ENCODE data around the gene DCBLD2. TPM values are rescaled to one million over a fixed set of nuclear protein-coding genes. Genes with fewer than 3 reads are reported as not detected.

The DCBLD2 gene
- total and polyA plus RNA-seq, 2 donors (not counting 3 experiments of a cell fraction or from before 2014, with no cell fraction given), result 28.7 to 77.3 TPM

GRCh38 chr3:98894791-98895576 lies 6.5 kb downstream of the DCBLD2 start:
- ChIA-PET POLR2A (interaction anchor here (1.2 kb wide), 1 partner anchor 91 kb away, joined by 3 read pairs; no protein-coding TSS in a partner anchor), CTCF (interaction anchor here (0.6 to 2.7 kb wide), 4 partner anchors 10 to 99 kb away, joined by 3 to 11 read pairs (median 4); no protein-coding TSS in a partner anchor)
- H3K79me2 ChIP-seq (ENCODE audit: control insufficient read depth, insufficient read depth, low read length), result peaks cover 99% of the 10 kb centered on the region
- FAIRE-seq (no peak), DNase-seq (ENCODE audit: low read depth, low spot score) (no peak)
- H4K20me1 ChIP-seq (replicated peaks; ENCODE audit: control insufficient read depth, extremely low read depth, insufficient read depth, low read length), result peaks cover 2% of the 10 kb centered on the region
- H3K9me3 ChIP-seq (replicated peaks; ENCODE audit: control insufficient read depth, insufficient read depth, low read length), result no peaks in the 10 kb centered on the region
- no peak overlapping the region for H2AFZ ChIP-seq (ENCODE audit: low read depth, low read length)
- no peak overlapping the region for H3K27ac ChIP-seq (ENCODE audit: insufficient read depth, low read depth, low read length)
- BruUV-seq (replicated peaks), result no TSS peak
- dilution Hi-C loops (cut with MboI; ENCODE audit: extremely low pct_ligation_motif_present, low sequenced_read_pairs) (no loop called here), intact Hi-C loops (cut with micrococcal nuclease) (no loop called here)
- no peak overlapping the region for H3K4me3 ChIP-seq (replicated peaks in 1 of 3; ENCODE audit: insufficient read depth in 1 of 3, low read depth in 1 of 3, low read length in 3 of 3)
- no peaks in the 10 kb centered on the region for H3K9me1 ChIP-seq (replicated peaks; ENCODE audit: control insufficient read depth, extremely low read depth, insufficient read depth, low read length)
- peaks cover 57% of the 10 kb centered on the region for H3K4me1 ChIP-seq (ENCODE audit: control insufficient read depth, extremely low read depth, insufficient read depth, low read length)
- H3K4me2 ChIP-seq (ENCODE audit: insufficient read depth, low read length), result no peak overlapping the region
- no peaks in the 10 kb centered on the region for H3K27me3 ChIP-seq (ENCODE audit: control insufficient read depth in 2 of 2, insufficient read depth in 2 of 2, low read length in 2 of 2)
- TF ChIP-seq MAX (IDR thresholded peaks at IDR 0.05; ENCODE audit: insufficient read depth, insufficient read length) (no peak), JUN (IDR thresholded peaks at IDR 0.05; ENCODE audit: borderline replicate concordance, insufficient read depth, insufficient read length, low read depth) (no peak), FOS (IDR thresholded peaks at IDR 0.05; ENCODE audit: borderline replicate concordance, insufficient read depth, low read length) (no peak)
- no peaks in the 10 kb centered on the region for H3K36me3 ChIP-seq (ENCODE audit: control insufficient read depth in 2 of 2, extremely low read depth in 1 of 2, insufficient read depth in 2 of 2, low read length in 2 of 2)
- H3K9ac ChIP-seq (replicated peaks; ENCODE audit: extremely low read depth, insufficient read depth, low read length), result no peak overlapping the region

GRCh38 chr3:98893740-98894139 lies 7.8 kb downstream of the DCBLD2 start:
- CTCF ChIA-PET, result interaction anchor here (1.1 to 3.4 kb wide), 3 partner anchors 77 to 100 kb away, joined by 4 to 11 read pairs (median 10); no protein-coding TSS in a partner anchor
- BruUV-seq (replicated peaks), result no TSS peak
- dilution Hi-C loops (cut with MboI; ENCODE audit: extremely low pct_ligation_motif_present, low sequenced_read_pairs), result no loop called here
- H3K27ac ChIP-seq (ENCODE audit: insufficient read depth, low read depth, low read length), result no peak overlapping the region
- peaks cover 4% of the 10 kb centered on the region for H4K20me1 ChIP-seq (replicated peaks; ENCODE audit: control insufficient read depth, extremely low read depth, insufficient read depth, low read length)
- DNase-seq (ENCODE audit: low read depth, low spot score) (no peak), FAIRE-seq (no peak)
- H3K36me3 ChIP-seq (ENCODE audit: control insufficient read depth in 2 of 2, extremely low read depth in 1 of 2, insufficient read depth in 2 of 2, low read length in 2 of 2), result no peaks in the 10 kb centered on the region
- H3K27me3 ChIP-seq (ENCODE audit: control insufficient read depth in 2 of 2, insufficient read depth in 2 of 2, low read length in 2 of 2), result no peaks in the 10 kb centered on the region
- POLR2A ChIA-PET, result interaction anchor here (1.0 to 1.2 kb wide), 2 partner anchors 8 to 92 kb away, joined by 3 to 4 read pairs; partner anchors contain the start of gene DCBLD2
- H3K9ac ChIP-seq (replicated peaks; ENCODE audit: extremely low read depth, insufficient read depth, low read length), result no peak overlapping the region
- no peak overlapping the region for H3K4me2 ChIP-seq (ENCODE audit: insufficient read depth, low read length)
- intact Hi-C loops (cut with micrococcal nuclease), result loop anchor here (1.0 kb wide), 1 partner anchor 8 kb away; no protein-coding TSS in a partner anchor
- no peaks in the 10 kb centered on the region for H3K9me1 ChIP-seq (replicated peaks; ENCODE audit: control insufficient read depth, extremely low read depth, insufficient read depth, low read length)
- H3K4me3 ChIP-seq (replicated peaks in 1 of 3; ENCODE audit: insufficient read depth in 1 of 3, low read depth in 1 of 3, low read length in 3 of 3), result no peak overlapping the region
- H2AFZ ChIP-seq (ENCODE audit: low read depth, low read length), result no peak overlapping the region
- H3K9me3 ChIP-seq (replicated peaks; ENCODE audit: control insufficient read depth, insufficient read depth, low read length), result no peaks in the 10 kb centered on the region
- no peak for TF ChIP-seq FOS (IDR thresholded peaks at IDR 0.05; ENCODE audit: borderline replicate concordance, insufficient read depth, low read length)
- H3K79me2 ChIP-seq (ENCODE audit: control insufficient read depth, insufficient read depth, low read length), result peaks cover 99% of the 10 kb centered on the region
- peaks cover 51% of the 10 kb centered on the region for H3K4me1 ChIP-seq (ENCODE audit: control insufficient read depth, extremely low read depth, insufficient read depth, low read length)
